ENCODE data around the gene UXS1. TPM values are rescaled to one million over a fixed set of nuclear protein-coding genes. Genes with fewer than 3 reads are reported as not detected.

Gene UXS1
- total and polyA plus RNA-seq, 9 of the 15 experiments (the other 6 are each of a cell fraction or from before 2014, with no cell fraction given) = 5.8 to 25.8 (median 15.0) TPM

GRCh38 chr2:106090916-106091618 lies 103.0 kb downstream of the UXS1 start:
- Histone ChIP-seq H3K4me2 (ENCODE audit: insufficient read depth, low read length) (no peak overlapping the region), H3K9me1 (ENCODE audit: control insufficient read depth, insufficient read depth, low read length) (no peaks in the 10 kb centered on the region), H3K27ac (ENCODE audit: extremely low read depth, low read depth, low read length) (no peak overlapping the region), H4K20me1 (replicated peaks; ENCODE audit: control insufficient read depth, insufficient read depth, low read length) (no peaks in the 10 kb centered on the region), H3K4me1 (replicated peaks in 1 of 2; ENCODE audit: control insufficient read depth in 2 of 2, insufficient read depth in 2 of 2, low read length in 2 of 2) (no peaks in the 10 kb centered on the region), H3K9me3 (replicated peaks; ENCODE audit: control insufficient read depth, insufficient read depth, low read depth, low read length) (no peaks in the 10 kb centered on the region), H3K79me2 (ENCODE audit: control insufficient read depth, insufficient read depth, low read length) (no peaks in the 10 kb centered on the region), H3K27me3 (ENCODE audit: control insufficient read depth in 2 of 2, insufficient read depth in 2 of 2, low read length in 2 of 2) (0 out of 5 replicates have a peak, but pooled peaks cover 0 to under 1% of the 10 kb centered on the region in 2 experiments), H2AFZ (ENCODE audit: low read depth, low read length) (no peak overlapping the region), H3K36me3 (ENCODE audit: control insufficient read depth, insufficient read depth, low read length) (peaks cover 12% of the 10 kb centered on the region; the same call in 1 of the 3 replicates), H3K9ac (ENCODE audit: insufficient read depth in 1 of 2, low read depth in 2 of 2, low read length in 2 of 2) (no peak overlapping the region), H3K4me3 (no peak overlapping the region)
- in situ Hi-C loops (cut with MboI) (no loop called here), intact Hi-C loops (cut with micrococcal nuclease) (no loop called here)
- WGBS (ENCODE audit: insufficient coverage, low coverage, missing lambda C conversion rate) = 88% methylated on average over 4 of the region's 4 CpGs
- ATAC-seq = no peak
- no peak for DNase-seq (ENCODE audit: extremely low read depth in 1 of 4, low spot score in 3 of 4)
- no TSS peak for BruUV-seq (replicated peaks)
- FAIRE-seq = no peak
- CTCF ChIA-PET (ENCODE audit: low intra/inter-chr PET ratio) = no interaction called here
- POLR2A ChIA-PET = interaction anchor here (0.6 to 0.7 kb wide), 2 partner anchors 40 to 452 kb away, joined by 3 read pairs; no protein-coding TSS in a partner anchor
- no peak for TF ChIP-seq STAT6 (CRISPR knock-in tag; IDR thresholded peaks at IDR 0.05)
- TF ChIP-seq ZNF445 (CRISPR knock-in tag; IDR thresholded peaks at IDR 0.05; ENCODE audit: low read depth) = no peak
- no peak for TF ChIP-seq ETS2 (tag; IDR thresholded peaks at IDR 0.05; ENCODE audit: borderline replicate concordance, poor library complexity, severe bottlenecking)
- TF ChIP-seq, protein P1, sequence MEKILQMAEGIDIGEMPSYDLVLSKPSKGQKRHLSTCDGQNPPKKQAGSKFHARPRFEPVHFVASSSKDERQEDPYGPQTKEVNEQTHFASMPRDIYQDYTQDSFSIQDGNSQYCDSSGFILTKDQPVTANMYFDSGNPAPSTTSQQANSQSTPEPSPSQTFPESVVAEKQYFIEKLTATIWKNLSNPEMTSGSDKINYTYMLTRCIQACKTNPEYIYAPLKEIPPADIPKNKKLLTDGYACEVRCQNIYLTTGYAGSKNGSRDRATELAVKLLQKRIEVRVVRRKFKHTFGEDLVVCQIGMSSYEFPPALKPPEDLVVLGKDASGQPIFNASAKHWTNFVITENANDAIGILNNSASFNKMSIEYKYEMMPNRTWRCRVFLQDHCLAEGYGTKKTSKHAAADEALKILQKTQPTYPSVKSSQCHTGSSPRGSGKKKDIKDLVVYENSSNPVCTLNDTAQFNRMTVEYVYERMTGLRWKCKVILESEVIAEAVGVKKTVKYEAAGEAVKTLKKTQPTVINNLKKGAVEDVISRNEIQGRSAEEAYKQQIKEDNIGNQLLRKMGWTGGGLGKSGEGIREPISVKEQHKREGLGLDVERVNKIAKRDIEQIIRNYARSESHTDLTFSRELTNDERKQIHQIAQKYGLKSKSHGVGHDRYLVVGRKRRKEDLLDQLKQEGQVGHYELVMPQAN (IDR thresholded peaks at IDR 0.05; ENCODE audit: borderline replicate concordance) = no peak
- no peak for TF ChIP-seq NFIX (CRISPR knock-in tag; IDR thresholded peaks at IDR 0.05; ENCODE audit: low read depth)
- TF ChIP-seq, protein P2, sequence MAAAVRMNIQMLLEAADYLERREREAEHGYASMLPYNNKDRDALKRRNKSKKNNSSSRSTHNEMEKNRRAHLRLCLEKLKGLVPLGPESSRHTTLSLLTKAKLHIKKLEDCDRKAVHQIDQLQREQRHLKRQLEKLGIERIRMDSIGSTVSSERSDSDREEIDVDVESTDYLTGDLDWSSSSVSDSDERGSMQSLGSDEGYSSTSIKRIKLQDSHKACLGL (CRISPR knock-in tag; IDR thresholded peaks at IDR 0.05; ENCODE audit: borderline replicate concordance, poor library complexity, severe bottlenecking) = no peak
- TF ChIP-seq AFF4 (CRISPR knock-in tag; IDR thresholded peaks at IDR 0.05) = no peak
- no peak for TF ChIP-seq ZBED1 (IDR thresholded peaks at IDR 0.05)
- TF ChIP-seq ZNF347 (CRISPR knock-in tag; IDR thresholded peaks at IDR 0.05; ENCODE audit: low read depth) = no peak
- no peak for TF ChIP-seq E2F3 (CRISPR knock-in tag; IDR thresholded peaks at IDR 0.05)
- TF ChIP-seq XRCC5 (IDR thresholded peaks at IDR 0.05; ENCODE audit: low read depth, low read length) = no peak
- no peak for TF ChIP-seq CBX3 (IDR thresholded peaks at IDR 0.05; ENCODE audit: borderline replicate concordance in 1 of 2, low read length in 2 of 2)

Data from K562 (cell line).